CD4-positive, alpha-beta T cell treated with Interferon alpha-2 for 1 hour (primary cell): ENCODE measurements around the gene GNLY.

Source experiments
- DNase-seq, 2 donors: peaks; one replicate each; pipeline ENCODE4 v3.0.0-alpha.2; 2020 to 2022

GNLY gene

DNA sequence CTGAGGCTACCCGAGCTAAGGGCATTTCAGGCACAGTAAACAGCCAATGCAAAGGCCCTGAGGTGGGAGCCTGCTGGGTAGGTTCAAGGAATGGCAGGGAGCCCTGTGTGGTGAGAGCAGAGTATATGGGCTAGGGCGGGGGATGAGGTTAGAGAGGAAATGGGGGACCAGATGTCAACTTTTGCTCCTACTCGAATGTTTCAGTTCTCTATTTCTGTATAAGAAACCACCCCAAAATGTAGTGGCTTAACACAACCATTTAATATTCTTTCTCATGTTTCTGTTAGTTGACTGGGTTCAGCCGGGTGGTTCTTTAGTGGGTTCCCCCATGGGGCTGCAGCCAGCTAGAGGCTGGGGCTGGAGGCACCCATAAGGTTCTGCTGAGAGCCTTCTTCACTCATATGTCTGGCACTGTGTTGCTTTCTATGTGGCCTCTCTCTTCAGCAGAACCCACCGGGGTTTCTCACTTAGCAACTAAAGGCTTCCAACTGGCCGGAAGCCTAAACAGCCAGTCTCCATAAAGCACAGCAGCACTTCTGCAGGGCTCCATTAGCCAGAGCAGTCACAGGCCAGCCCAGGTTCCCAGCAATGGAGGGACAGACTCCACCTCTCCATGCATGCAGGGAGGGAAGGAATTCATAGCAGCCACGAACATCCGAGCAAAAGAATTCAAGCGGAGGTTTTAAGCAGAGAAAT lies 54.0 kb downstream of the GNLY start:
- no peak for DNase-seq
